SH-SY5Y (cell line): ENCODE data around the gene ANO9.

ENCODE experiments used
- GATA2 ChIP-seq: IDR thresholded peaks from 2 replicates; pipeline ENCODE4 v1.6.1; 2011; ENCODE audit warnings: mild to moderate bottlenecking, low read depth, low read length
- GATA3 ChIP-seq: IDR thresholded peaks from 2 replicates; pipeline ENCODE4 v1.6.1; 2011; ENCODE audit warnings: low read depth, mild to moderate bottlenecking, low read length, moderate library complexity

The ANO9 gene

DNA sequence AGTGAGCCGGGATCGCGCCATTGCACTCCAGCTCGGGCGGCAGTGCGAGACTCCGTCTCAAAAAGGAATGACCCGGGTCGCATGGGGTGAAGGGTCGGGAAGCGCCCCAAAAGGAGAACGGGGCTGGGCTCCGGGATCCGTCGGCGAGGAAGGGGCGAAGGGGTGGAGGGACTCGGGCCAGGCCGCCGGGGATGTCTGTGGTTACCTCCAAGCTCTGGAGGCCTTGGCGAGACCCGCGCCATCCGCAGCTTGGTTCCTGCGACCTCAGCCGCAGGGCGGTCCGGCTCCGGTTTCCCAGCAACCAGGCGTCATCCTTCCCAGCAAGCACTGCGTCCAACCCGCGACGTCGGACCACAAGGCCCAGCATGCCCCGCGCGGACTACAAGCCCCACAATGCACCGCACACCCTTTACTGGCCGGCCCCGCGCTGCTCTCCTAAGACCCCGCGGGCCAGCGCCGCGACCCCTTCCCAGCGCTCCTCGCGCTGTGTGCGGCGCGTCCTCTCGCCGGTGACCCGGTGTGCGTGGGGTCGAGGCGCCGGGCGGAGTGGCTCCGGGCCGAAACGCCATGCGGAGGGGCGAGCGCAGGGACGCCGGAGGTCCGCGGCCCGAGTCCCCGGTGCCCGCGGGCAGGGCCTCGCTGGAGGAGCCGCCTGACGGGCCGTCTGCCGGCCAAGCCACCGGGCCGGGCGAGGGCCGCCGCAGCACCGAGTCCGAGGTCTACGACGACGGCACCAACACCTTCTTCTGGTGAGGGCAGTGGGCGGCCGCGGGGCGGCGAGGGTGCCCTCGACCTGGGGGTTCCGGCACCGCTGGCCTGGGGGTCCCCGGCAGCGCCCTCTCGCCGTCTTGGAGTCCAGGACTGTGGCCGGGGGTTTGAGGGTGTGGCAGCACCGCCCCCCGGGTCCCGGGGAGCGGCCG, 8.3 kb upstream of the ANO9 start, which contains the start of gene PTDSS2:
Gene PTDSS2, plus strand, starts transcription at position 391 of the 920 bp plus-strand sequence. Its CDS starts 177 bp downstream, at position 568.
- TF ChIP-seq GATA2 = no peak
- TF ChIP-seq GATA3 = no peak

DNA sequence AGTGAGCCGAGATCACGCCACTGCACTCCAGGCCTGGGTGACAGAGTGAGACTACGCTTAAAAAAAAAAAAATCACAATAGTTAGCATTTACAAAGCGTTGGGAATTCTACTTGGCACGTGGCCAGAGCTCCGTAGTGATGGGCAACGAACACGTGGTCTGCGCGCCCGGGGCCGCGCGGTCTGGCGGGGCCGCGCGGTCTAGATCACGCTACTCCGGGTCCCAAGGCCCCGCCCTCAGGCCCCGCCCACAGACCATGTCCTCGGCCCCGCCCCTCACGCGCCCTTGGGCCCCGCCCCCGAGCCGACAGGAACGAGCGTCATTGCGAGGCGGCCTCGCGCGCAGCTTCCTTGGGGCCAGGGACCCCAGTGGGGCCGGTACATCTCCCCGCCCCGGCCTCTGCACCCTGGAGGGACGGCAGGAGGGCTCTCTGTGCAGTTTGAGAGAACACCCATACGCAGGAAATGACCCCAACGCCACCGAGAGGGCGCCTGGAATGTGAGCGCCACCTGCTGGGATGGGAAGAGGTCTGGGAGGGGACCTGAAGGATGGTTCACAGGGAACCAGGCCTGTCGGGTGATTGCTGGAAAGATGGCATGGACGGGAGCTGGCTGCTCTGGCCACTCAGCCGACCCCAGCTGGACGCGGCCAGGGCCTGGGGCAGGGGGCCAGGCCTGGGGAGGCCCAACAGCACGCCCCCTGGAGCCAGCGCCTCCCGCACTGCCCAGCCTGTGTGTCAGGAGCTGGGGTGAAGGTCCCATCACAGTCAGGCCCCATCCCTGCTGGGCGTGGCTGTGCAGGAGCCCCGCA, 6.3 kb upstream of the ANO9 start:
- TF ChIP-seq GATA2 (peak; percentile 70), GATA3 (no peak)

DNA sequence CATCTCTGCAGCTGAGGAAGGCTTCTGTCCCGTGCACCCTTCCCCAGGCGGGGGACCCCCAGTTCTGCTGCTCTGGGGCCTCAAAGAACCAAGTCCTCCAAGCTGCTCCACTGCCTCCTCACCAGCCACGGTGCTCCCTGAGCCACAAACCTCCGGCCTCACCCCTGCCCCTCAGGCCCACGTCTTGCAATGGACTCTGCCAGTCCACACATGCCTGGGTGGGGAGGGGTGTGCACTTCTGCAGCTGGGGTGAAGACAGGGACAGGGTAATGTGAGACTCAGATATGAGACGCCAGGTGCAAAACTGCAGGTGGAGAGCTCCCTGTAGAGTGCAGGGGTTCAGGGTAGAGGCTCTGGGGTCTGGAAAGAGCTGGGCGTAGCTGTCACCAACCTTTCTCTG, 5.1 kb upstream of the ANO9 start:
- TF ChIP-seq GATA2 (no peak), GATA3 (no peak)

DNA sequence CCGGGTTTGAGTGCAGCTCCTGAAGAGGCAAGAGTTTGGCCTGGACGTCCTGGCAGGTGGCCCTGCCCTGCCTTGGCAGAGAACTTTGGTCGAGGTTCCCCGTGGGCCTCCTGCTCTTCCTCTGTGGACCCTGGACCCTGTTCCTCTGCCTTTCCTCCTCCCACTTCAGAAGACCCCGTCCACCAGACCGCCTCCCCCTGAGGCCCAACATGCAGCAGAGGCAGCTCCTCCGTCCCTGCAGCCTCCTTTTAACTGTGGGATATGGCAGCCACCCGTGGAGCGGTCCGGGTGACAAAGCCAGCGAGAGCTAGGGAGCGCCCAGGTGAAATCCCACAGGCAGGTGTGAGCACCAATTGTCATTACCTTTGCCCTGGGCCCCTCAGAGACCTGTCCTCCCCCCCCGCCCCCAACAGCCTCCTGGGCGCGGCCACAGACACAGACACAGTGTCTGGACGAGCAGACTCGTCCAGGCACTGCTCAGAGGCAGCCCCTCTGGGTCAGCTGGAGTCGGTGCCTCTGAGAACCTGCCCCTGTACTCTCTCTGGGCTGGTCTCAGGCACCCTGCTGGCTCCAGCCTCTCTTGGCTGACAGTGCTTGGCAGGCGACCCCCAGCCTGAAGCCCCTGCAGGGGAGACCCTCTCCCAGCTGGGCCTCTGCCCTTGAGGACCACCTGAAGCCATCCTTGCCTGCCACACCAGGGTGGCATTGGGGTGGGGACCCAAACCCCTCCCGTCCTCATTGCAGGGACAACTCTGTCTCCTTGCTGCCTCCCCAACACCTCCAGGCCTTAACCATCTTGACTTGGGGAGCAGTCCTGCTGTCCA, 4.2 kb upstream of the ANO9 start:
- TF ChIP-seq GATA2 (no peak), GATA3 (no peak)

DNA sequence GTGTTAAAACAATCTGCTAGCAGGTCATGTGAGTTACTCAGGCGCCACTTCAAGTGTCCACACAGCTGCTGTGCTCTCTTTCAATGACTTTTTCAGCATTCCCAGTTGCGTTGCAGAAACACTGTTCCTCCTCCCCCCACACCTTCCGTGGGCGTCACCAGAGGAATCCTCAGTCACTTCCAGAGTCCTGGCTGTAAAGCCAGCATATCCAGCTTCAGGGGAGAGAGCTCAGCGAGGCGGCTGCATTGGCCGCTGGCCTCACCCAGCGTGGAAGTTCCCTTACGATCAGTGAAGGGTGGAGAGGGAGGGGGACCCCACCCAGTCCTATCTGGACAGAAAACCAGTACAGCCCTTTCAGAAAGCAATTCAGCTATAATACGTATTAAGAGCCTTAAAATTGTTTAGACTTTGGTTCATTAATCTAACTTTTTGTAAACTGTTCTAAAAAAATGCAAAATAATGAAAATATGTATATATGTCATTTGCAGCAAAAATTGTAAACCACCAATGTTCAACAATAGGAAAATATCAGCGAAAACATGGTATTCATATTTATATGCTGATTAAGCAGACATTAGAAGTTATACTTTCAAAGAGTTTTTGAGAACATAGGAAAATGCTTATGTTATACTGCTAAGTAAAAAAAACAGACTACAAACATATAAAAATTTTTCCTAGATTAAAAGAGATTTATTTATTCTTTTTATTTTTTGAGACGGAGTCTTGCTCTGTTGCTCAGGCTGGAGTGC, 2.8 kb upstream of the ANO9 start:
- TF ChIP-seq GATA3 = no peak
- no peak for TF ChIP-seq GATA2

DNA sequence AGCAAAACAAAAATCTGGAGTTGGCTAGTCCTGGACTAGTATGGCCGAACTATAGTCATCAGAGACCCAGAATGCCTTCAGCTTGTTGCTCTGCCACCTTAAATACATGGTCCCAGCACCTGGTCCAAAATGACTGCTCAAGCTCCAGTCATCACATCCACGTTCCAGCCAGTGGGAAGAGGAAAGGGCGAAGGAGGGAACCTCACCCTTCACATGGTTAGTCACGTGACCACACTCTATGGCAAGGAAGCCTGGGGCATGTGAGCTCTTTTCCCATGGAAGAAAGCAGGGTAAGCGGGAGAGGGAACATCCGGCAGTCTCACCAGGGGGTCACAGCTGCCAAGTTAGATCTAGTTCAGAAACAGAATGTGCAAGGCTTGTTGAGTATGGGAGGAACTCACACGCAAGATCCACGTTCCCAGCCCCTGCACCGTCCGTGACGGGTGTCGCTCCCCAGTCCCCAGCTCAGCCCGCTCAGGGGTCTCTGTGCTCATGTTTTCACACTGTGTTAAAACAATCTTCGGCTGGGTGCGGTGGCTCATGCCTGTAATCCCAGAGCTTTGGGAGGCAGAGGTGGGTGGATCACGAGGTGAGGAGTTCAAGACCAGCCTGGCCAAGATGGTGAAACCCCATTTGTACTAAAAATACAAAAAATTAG, 1.9 kb upstream of the ANO9 start:
- TF ChIP-seq GATA3 = no peak
- TF ChIP-seq GATA2 = no peak

DNA sequence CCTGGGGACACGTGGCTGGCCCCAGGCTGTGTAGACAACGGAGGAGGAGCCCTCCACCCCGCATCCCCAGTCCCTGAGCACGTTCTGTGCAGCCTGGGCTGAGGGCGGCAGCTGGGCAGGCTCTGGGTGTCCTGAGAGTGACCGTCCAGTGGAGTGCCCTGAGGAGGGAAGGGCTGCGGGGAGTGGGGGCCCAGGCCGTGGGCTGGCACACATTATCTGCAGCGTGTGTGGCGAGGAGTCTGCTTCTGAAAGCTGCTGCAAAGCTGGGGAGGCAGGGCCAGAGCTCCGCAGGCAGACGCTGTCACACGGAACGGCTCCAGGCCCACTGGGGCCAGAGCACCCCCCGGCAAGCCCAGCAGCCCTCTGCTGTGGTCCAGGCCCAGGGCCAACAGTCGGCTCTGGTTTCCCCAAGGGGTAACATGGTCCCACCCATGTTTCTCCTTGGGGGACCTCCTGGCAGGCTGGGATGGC, 835 bp upstream of the ANO9 start:
- TF ChIP-seq GATA2 = no peak
- no peak for TF ChIP-seq GATA3

DNA sequence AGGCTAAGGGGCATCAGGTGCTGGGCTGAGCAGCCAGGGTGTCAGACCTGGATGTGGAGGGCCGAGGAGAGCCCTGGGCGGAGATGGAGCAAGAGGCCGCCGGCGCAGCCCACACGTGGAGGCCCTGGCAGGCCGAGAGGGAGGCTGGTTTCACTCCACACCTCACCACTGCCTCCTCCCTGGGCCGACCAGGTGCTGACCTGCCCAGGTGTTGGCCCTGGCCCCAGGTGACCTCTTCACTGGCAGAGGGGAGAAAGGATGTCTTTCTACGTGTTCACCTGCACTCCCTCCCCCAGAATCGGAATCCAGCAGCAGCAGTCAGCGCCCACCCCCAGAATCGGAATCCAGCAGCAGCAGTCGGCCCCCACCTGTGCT, 781 bp downstream of the ANO9 start:
- TF ChIP-seq GATA3 (no peak), GATA2 (no peak)

DNA sequence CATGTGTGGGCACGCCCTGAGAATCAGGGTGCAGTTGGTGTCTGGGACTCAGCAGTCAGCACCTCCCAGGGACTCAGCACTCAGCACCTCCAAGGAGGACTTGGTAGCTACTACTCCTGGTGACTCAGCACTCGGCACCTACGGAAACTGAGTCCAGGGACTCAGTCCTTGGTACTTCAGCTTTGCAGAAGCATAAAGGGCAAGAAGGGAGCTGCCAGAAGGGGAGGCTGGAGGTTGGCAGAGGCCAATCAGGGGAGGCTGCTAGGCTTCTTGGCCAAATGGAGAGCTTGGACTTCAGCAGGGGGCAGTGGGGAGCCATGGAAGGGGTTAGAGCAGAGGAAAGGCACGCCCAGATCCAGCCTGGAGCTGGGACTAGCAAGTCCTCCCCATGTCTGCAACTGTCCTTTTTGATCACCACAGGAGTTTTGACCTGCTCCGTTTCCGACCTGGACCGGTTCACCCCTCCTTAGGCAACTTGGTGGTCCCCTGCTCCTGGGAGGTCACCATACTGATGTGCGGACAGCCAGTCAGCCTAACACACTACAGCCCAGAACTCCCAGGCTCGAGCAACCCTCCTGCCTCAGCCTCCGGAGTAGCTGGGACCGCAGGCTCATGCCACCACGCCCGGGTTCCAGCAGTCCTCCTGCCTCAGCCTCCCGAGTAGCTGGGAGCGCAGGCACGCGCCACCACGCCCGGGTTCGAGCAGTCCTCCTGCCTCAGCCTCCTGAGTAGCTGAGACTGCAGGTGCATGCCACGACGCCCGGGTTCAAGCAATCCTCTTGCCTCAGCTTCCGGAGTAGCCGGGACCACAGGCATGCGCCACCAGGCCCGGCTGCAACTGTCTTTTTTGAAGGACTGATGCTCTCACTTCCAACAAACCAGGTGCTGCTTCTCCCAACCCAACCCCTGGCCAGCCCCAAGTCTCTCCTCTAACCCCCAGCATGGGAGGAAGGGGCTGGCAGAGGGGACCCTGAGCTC, 1.5 kb downstream of the ANO9 start:
- TF ChIP-seq GATA3 = no peak
- TF ChIP-seq GATA2 = no peak

DNA sequence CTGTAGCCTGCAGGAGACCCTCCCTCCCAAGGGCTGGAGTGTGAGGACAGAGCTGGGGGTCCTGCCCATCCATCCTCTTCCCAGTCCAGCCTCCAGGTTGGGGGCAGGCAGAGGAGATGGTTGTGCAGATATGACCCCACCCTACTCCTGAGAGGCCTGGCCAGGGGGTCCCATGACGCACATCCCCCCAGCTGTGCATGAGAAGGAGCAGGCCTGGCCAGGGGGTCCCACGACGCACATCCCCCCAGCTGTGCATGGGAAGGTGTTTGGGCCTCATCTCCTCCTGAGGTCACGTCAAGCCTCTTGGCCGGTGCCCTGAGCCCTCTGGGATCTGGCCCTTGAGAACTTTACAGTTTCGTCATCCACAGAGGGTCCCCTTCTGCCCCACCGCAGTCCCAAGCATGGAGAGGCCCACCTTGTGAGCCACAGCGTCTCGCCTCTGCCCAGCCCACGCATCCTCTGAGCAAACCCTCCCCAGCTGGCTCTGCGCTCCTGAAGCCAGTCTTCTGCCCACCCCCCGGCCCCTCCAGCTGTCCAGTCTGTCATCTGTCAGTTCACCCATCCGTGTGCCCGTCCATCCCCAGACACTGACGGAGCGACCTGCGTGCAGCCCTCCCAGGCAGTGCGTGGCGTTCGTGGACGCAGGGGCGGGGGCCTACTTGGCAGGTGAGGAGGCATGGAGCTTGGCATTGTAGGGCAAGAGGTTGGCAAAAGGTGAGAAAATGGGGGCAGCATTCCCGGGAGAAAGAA, 2.3 kb downstream of the ANO9 start:
- TF ChIP-seq GATA3 = no peak
- no peak for TF ChIP-seq GATA2

DNA sequence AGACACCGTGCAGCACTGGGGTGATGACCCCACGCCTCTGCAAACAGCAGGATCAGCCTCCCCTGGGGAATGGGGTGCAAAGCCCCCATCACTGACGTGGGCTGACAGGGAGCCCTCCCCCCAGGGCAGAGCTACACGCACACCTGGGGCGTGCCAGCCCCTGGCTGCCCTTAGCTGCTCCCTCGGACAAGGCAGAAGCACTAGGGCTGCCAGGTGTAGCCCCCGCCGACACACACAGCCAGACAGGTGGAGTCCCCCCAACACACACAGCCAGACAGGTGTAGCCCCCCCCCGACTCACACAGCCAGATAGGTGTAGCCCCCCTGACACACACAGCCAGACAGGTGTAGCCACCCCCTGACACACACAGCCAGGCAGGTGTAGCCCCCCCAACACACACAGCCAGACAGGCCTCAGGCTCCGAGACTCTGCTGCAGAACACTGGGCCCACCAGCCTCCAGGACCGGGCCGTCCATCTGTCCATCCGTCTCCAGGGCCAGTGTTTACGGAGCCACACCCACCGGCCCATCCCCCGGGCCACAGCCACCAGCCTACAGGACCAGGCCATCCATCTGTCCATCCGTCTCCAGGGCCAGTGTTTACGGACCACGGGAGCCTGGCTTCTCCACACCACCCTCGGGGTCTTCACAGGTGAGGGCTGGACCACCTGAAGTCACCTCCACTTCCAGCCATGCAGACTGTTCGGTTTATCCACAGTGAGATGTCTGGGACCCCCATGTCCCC, 3.5 kb downstream of the ANO9 start:
- no peak for TF ChIP-seq GATA3
- TF ChIP-seq GATA2 = no peak
